Stimulated activated CD4-positive, alpha-beta T cell treated with anti-CD3 and anti-CD28 coated beads, TNF-alpha, amount 100 ng/mL, for 48 hours (primary cell): ENCODE measurements around the gene DBNDD2.

Source experiments
- DNase-seq, 3 donors: peaks; one replicate each; pipeline ENCODE4 v3.0.0-alpha.2; 2020; ENCODE audit warnings: low read depth in 3 of 3

Gene DBNDD2

GRCh38 chr20:45415822-45416637, 7.9 kb downstream of the DBNDD2 start, which contains the start of gene PIGT:
Gene PIGT (plus strand): TSS chr20:45416141. CDS start chr20:45416157, 16 bp downstream.
- DNase-seq, result peak; percentile 77 to 79 (median 79)

- DNase-seq, result no peak
Observed at GRCh38 chr20:45416917-45417316, 8.8 kb downstream of the DBNDD2 start.

- DNase-seq, result no peak
Observed at GRCh38 chr20:45419188-45420091, 11.4 kb downstream of the DBNDD2 start.

GRCh38 chr20:45420125-45420524, 12.0 kb downstream of the DBNDD2 start:
- no peak for DNase-seq

GRCh38 chr20:45423700-45424099, 15.6 kb downstream of the DBNDD2 start:
- DNase-seq, result no peak

GRCh38 chr20:45425561-45425960, 17.5 kb downstream of the DBNDD2 start:
- DNase-seq, result no peak

GRCh38 chr20:45426320-45427016, 18.4 kb downstream of the DBNDD2 start:
- DNase-seq, result no peak

GRCh38 chr20:45427236-45428149, 19.4 kb downstream of the DBNDD2 start:
- no peak for DNase-seq

- DNase-seq, result no peak
Observed at GRCh38 chr20:45429618-45430017, 21.5 kb downstream of the DBNDD2 start.

GRCh38 chr20:45432294-45432693, 24.2 kb downstream of the DBNDD2 start:
- no peak for DNase-seq

- no peak for DNase-seq
Observed at GRCh38 chr20:45433316-45433715, 25.2 kb downstream of the DBNDD2 start.

- no peak for DNase-seq
Observed at GRCh38 chr20:45433976-45434375, 25.9 kb downstream of the DBNDD2 start.

GRCh38 chr20:45436732-45437485, 28.8 kb downstream of the DBNDD2 start:
- peak; percentile 74 to 79 (median 75) for DNase-seq

- no peak for DNase-seq
Observed at GRCh38 chr20:45440424-45440823, 32.3 kb downstream of the DBNDD2 start.

GRCh38 chr20:45440891-45441685, 33.0 kb downstream of the DBNDD2 start:
- DNase-seq, result no peak

GRCh38 chr20:45441746-45442145, 33.7 kb downstream of the DBNDD2 start:
- no peak for DNase-seq

- no peak for DNase-seq
Observed at GRCh38 chr20:45444050-45444449, 36.0 kb downstream of the DBNDD2 start.

- DNase-seq, result peak in 1 of 3 donors; percentile 31
Observed at GRCh38 chr20:45445805-45446562, 37.9 kb downstream of the DBNDD2 start.

GRCh38 chr20:45448270-45448669, 40.2 kb downstream of the DBNDD2 start:
- DNase-seq, result no peak
